Suprapubic skin (tissue), 4 donors: ENCODE measurements around the gene NR1D2.

Experiments
- EP300 ChIP-seq: sonication (generic); formaldehyde crosslinking; IDR thresholded peaks from one replicate; pipeline ENCODE4 v1.6.1; 2017; ENCODE audit warnings: antibody characterized with exemption
- POLR2A ChIP-seq, 2 donors: fragments of 450-650 bp; IDR thresholded peaks; one replicate each; pipeline ENCODE4 v1.6.1; 2017; ENCODE audit warnings: antibody characterized with exemption in 2 of 2, mild to moderate bottlenecking in 2 of 2, moderate library complexity in 2 of 2
- POLR2AphosphoS5 ChIP-seq, 3 donors: sonication (generic); formaldehyde crosslinking; IDR thresholded peaks; one replicate each; pipeline ENCODE4 v1.6.1; 2017; ENCODE audit warnings: antibody characterized with exemption in 3 of 3
- TF ChIP-seq, protein P1 (sequence below), 2 donors: fragments of 200-600 bp in 1 of 2; fragments of 450-650 bp in 1 of 2; sonication (generic) in 1 of 2; IDR thresholded peaks; one replicate each; pipeline ENCODE4 v1.5.1; 2016 to 2019; ENCODE audit warnings: antibody characterized with exemption in 2 of 2, mild to moderate bottlenecking in 1 of 2, moderate library complexity in 1 of 2

DNA sequence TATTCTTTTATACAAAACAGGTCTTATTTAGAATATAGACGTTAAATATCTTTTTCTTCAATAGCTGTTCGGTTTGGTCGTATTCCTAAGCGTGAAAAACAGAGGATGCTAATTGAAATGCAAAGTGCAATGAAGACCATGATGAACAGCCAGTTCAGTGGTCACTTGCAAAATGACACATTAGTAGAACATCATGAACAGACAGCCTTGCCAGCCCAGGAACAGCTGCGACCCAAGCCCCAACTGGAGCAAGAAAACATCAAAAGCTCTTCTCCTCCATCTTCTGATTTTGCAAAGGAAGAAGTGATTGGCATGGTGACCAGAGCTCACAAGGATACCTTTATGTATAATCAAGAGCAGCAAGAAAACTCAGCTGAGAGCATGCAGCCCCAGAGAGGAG, 16.8 kb downstream of the NR1D2 start:
- TF ChIP-seq, protein P1, sequence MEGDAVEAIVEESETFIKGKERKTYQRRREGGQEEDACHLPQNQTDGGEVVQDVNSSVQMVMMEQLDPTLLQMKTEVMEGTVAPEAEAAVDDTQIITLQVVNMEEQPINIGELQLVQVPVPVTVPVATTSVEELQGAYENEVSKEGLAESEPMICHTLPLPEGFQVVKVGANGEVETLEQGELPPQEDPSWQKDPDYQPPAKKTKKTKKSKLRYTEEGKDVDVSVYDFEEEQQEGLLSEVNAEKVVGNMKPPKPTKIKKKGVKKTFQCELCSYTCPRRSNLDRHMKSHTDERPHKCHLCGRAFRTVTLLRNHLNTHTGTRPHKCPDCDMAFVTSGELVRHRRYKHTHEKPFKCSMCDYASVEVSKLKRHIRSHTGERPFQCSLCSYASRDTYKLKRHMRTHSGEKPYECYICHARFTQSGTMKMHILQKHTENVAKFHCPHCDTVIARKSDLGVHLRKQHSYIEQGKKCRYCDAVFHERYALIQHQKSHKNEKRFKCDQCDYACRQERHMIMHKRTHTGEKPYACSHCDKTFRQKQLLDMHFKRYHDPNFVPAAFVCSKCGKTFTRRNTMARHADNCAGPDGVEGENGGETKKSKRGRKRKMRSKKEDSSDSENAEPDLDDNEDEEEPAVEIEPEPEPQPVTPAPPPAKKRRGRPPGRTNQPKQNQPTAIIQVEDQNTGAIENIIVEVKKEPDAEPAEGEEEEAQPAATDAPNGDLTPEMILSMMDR (IDR thresholded peaks at IDR 0.05) = no peak
- TF ChIP-seq EP300 (no peak), POLR2A (IDR thresholded peaks at IDR 0.05) (no peak), POLR2AphosphoS5 (IDR thresholded peaks at IDR 0.05) (no peak)
